ENCODE measurements around the gene METTL9. TPM values are rescaled to one million over a fixed set of nuclear protein-coding genes. Genes with fewer than 3 reads are reported as not detected.
A peak's percentile ranks its signal among the peaks of the same experiment; 100 is the strongest.
"Not testable (repeated sequence)": the region's sequence is repeated elsewhere in the genome, so short reads cannot be mapped to it uniquely, and the experiment has no call there.

METTL9 gene
- total and polyA plus RNA-seq, 12 donors, result 35.7 to 398 (median 212) TPM

DNA sequence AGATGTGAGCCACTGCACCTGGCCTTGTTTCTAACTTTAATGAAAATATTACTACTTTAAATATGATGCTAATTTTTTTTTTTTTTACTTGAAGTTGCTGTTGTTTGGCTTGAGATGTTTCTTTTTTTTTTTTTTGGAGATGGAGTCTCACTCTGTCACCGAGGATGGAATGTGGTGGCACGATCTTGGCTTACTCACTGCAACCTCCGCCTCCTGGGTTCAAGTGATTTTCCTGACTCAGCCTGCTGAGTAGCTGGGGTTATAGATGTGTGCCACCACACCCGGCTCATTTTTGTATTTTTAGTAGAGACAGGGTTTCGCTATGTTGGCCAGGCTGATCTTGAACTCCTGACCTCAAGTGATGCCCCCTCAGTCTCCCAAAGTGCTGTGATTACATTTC is 29.4 kb downstream of the METTL9 start:
- Histone ChIP-seq H3K4me3 (no peak overlapping the region), H3K27ac (peak overlapping the region in 3 of 5 donors; percentile 22 to 56 (median 44)), H3K9me3 (replicated peaks in 1 of 3) (no peaks in the 10 kb centered on the region), H3K36me3 (replicated peaks in 1 of 2) (peaks cover 0 to 7% of the 10 kb centered on the region in 2 donors), H3K4me1 (replicated peaks in 1 of 2) (peaks cover 22 to 71% of the 10 kb centered on the region in 2 donors), H3K27me3 (no peaks in the 10 kb centered on the region)
- TF ChIP-seq, protein P1, sequence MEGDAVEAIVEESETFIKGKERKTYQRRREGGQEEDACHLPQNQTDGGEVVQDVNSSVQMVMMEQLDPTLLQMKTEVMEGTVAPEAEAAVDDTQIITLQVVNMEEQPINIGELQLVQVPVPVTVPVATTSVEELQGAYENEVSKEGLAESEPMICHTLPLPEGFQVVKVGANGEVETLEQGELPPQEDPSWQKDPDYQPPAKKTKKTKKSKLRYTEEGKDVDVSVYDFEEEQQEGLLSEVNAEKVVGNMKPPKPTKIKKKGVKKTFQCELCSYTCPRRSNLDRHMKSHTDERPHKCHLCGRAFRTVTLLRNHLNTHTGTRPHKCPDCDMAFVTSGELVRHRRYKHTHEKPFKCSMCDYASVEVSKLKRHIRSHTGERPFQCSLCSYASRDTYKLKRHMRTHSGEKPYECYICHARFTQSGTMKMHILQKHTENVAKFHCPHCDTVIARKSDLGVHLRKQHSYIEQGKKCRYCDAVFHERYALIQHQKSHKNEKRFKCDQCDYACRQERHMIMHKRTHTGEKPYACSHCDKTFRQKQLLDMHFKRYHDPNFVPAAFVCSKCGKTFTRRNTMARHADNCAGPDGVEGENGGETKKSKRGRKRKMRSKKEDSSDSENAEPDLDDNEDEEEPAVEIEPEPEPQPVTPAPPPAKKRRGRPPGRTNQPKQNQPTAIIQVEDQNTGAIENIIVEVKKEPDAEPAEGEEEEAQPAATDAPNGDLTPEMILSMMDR (IDR thresholded peaks at IDR 0.05), result no peak
- TF ChIP-seq POLR2A (IDR thresholded peaks at IDR 0.05), result no peak
- intact Hi-C loops (cut with DNase I), result no loop called here
- DNase-seq, result peak in 3 of 7 donors; percentile 44 to 56 (median 54)
- 53 to 56% (median 56%) methylated on average over 5 of the region's 5 CpGs for WGBS, 4 donors

DNA sequence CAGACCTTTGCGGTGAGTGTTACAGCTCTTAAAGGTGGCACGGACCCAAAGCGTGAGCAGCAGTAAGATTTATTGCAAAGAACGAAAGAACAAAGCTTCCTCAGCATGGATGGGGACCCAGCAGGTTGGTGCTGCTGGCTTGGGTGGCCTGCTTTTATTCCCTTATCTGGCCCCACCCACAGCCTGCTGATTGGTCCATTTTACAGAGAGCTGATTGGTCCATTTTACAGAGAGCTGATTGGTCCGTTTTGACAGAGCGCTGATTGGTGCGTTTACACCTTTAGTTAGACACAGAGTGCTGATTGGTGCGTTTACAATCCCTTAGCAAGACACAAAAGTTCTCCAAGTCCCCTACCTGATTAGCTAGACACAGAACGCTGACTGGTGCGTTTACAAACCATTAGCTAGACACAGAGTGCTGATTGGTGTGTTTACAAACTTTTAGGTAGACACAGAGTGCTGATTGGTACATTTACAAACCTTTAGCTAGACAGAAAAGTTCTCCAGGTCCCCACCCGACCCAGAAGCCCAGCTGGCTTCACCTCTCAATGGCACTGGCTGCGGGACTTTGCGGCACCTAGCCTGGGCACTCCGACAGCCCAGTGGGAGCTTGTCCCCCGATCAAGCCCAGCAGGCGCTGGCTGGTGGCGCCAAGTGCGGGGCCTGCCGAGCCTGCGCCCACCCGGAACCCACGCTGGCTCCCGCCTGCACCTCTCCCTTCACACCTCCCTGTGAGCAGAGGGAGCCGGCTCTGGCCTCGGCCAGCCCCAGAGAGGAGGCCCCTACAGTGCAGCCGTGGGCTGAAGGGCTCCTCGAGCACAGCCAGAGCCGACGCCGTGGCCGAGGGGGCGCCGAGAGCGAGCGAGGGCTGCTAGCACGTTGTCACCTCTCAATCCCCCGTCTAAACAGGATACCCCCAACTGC is 30.5 kb downstream of the METTL9 start:
- intact Hi-C loops (cut with DNase I), result not testable (repeated sequence)
- 96 to 98% (median 97%) methylated on average over 23 to 37 of the region's 37 CpGs for WGBS, 4 donors

DNA sequence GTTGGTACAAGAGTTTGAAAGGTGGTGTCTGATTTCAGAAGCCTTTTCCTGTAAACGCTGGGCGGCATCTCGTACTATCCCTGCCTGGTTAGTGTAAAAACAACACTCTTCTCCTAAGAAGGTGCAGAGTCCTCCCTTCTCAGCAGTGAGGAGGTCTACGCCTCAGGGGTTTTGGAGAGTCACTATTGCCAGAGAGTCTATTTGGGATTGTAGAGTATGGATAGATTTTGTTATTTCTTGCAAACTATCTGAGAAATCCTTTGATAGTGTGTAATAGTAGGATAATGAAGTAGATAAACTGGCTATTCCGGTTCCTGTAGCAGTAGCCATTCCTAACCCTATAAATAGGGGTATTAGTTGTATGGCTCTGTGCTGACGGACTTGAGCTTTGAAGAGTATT is 31.5 kb downstream of the METTL9 start:
- Histone ChIP-seq H3K4me1 (replicated peaks in 1 of 2) (peaks cover 35 to 73% of the 10 kb centered on the region in 2 donors), H3K27ac (peak overlapping the region in 3 of 5 donors; percentile 16 to 38 (median 27))
- H3K27me3 ChIP-seq; H3K4me3 ChIP-seq; DNase-seq; intact Hi-C loops (cut with DNase I); H3K36me3 ChIP-seq (replicated peaks in 1 of 2); H3K9me3 ChIP-seq (replicated peaks in 1 of 3): not testable (repeated sequence)
- 90 to 96% (median 92%) methylated on average over 6 of the region's 6 CpGs for WGBS, 4 donors

More for the DNA sequence above, 30.5 kb downstream of the METTL9 start:
- not testable (repeated sequence) for H3K9me3 ChIP-seq (replicated peaks in 1 of 3); H3K4me3 ChIP-seq; H3K27me3 ChIP-seq; DNase-seq; H3K36me3 ChIP-seq (replicated peaks in 1 of 2)
- Histone ChIP-seq H3K27ac (peak overlapping the region in 2 of 5 donors; percentile 22 to 56), H3K4me1 (replicated peaks in 1 of 2) (peaks cover 33 to 79% of the 10 kb centered on the region in 2 donors)

DNA sequence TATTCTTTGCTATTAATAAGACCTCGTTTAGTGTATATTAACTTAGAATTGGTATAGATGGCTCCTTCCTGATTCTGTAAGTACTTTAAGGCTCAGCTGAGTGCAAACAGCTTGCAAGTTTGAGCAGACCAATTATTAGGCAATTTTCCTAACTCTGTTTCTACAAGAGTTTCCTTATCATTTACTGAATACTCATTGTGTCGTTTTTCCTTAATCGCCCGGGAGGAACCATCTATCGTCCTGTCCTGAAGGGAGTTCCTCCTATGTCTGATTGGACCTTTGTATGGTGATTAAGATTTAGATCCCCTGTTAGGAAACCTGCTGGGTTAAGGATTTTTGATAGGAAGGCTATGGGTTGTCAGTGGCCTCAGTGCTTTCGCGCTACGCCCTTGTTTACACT is 32.0 kb downstream of the METTL9 start:
- intact Hi-C loops (cut with DNase I), result not testable (repeated sequence)

DNA sequence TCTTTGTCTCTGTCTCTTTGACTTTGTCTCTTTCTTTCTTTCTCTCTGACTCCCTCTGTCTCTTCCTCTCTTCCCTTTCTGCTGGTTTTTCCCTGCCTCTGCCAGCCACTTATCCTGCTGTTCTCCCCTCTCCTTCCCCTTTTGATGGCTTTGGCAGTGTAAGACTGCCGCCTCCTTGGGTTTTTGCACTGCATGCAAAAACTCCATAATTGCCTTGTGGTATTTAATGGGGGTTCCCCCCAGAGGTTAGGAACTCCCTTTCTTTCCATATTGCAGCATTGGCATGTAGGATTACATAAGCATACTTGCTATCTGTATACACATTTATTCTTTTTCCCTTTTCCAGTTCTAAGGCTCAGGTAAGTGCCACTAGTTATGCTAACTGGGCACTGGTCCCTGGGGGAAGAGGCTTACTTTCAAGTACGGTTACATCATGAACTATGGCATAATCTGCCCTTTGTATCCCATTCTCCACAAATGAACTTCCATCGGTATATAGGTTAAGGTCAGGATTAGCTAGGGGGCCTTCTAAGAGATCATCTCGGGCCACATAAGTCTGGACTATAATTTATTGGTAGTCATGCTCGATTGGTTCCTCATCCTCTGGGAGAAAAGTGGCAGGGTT is 32.7 kb downstream of the METTL9 start:
- 50 to 68% (median 58%) methylated on average over 3 to 5 of the region's 5 CpGs for WGBS, 4 donors
- H3K9me3 ChIP-seq (replicated peaks in 1 of 3); H3K36me3 ChIP-seq (replicated peaks in 1 of 2); DNase-seq; H3K4me3 ChIP-seq; intact Hi-C loops (cut with DNase I); H3K27me3 ChIP-seq: not testable (repeated sequence)
- peaks cover 27 to 61% of the 10 kb centered on the region in 2 donors for H3K4me1 ChIP-seq (replicated peaks in 1 of 2)
- H3K27ac ChIP-seq, result peak overlapping the region in 3 of 5 donors; percentile 33 to 67 (median 38)

More for the DNA sequence above, 32.0 kb downstream of the METTL9 start:
- H3K27me3 ChIP-seq; H3K36me3 ChIP-seq (replicated peaks in 1 of 2); H3K9me3 ChIP-seq (replicated peaks in 1 of 3); H3K4me3 ChIP-seq: not testable (repeated sequence)
- Histone ChIP-seq H3K27ac (peak overlapping the region in 2 of 5 donors; percentile 27 to 38), H3K4me1 (replicated peaks in 1 of 2) (peaks cover 34 to 68% of the 10 kb centered on the region in 2 donors)
- WGBS, 4 donors, result 48 to 63% (median 58%) methylated on average over 8 of the region's 8 CpGs
- peak in 1 of 7 donors; percentile 44 for DNase-seq

DNA sequence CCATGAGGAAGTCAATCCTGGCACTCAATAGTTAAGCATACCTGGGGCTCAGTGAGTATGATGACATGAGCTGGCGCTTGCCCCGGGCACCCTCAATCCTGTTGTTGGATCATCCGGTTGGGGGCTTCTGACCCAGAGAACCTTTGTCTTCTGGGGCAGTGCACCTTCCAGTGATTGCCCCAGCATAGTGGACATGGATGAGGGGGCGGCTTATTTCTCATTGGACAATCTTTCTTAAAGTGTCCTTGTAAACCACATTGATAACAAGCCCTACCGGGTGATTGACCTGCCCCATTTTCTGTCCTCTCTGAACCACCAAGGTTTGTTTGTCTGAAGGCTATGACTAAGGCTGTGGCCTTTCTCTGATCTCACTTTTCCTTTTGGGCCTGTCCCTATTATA is 34.8 kb downstream of the METTL9 start:
- H3K27me3 ChIP-seq, result no peaks in the 10 kb centered on the region
- H3K4me3 ChIP-seq, result peak overlapping the region in 1 of 4 donors; percentile 29
- peaks cover 26 to 43% of the 10 kb centered on the region in 2 donors for H3K4me1 ChIP-seq (replicated peaks in 1 of 2)
- WGBS, 4 donors, result 30 to 63% (median 50%) methylated on average over 3 to 5 of the region's 5 CpGs
- no peaks in the 10 kb centered on the region for H3K9me3 ChIP-seq (replicated peaks in 1 of 3)
- intact Hi-C loops (cut with DNase I), result no loop called here
- peak overlapping the region in 4 of 5 donors; percentile 7 to 86 (median 72) for H3K27ac ChIP-seq
- peak in 1 of 2 donors; percentile 31 for TF ChIP-seq POLR2A (IDR thresholded peaks at IDR 0.05)
- TF ChIP-seq, protein P1 (IDR thresholded peaks at IDR 0.05), result no peak
- DNase-seq, result peak; percentile 53 to 84 (median 76)
- H3K36me3 ChIP-seq (replicated peaks in 1 of 2), result no peaks in the 10 kb centered on the region

DNA sequence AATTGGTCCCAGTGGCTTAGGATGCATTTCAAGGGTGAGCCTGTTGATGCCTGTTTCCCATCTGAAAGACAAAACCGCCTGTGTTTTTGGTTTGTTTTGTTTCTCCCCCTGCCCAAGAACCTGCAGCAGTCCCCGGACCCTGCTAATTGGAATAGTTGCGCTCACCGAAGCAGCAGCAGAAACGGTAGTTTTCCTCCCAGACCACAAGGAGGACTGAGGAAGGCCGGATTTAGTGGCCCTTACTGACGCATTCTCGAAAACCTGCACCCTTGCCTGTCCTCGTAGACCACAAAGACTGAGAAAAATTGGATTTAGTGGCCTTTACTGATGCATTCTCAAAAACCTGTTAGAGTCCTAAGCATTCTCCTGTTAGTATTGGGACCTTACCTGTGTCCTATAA is 36.3 kb downstream of the METTL9 start:
- H3K4me1 ChIP-seq (replicated peaks in 1 of 2), result peaks cover 26 to 47% of the 10 kb centered on the region in 2 donors
- not testable (repeated sequence) for DNase-seq; H3K9me3 ChIP-seq (replicated peaks in 1 of 3); H3K27me3 ChIP-seq; H3K36me3 ChIP-seq (replicated peaks in 1 of 2)
- intact Hi-C loops (cut with DNase I), result loop anchor here in 1 of 2 donors (5.0 kb wide), 1 partner anchor 38 kb away; the partner anchor contains the start of gene METTL9
- H3K4me3 ChIP-seq, result peak overlapping the region in 1 of 4 donors; percentile 33
- H3K27ac ChIP-seq, result peak overlapping the region in 3 of 5 donors; percentile 67 to 86 (median 77)
- 69 to 89% (median 85%) methylated on average over 8 to 9 of the region's 9 CpGs for WGBS, 4 donors
